ENCODE results near the gene ZNRF1.

- TF ChIP-seq POLR2AphosphoS5 (IDR thresholded peaks at IDR 0.05; ENCODE audit: low read depth, low read length) (no peak), CTCF (IDR thresholded peaks at IDR 0.05; ENCODE audit: control extremely low read depth in 1 of 3, insufficient read depth in 1 of 3, low read depth in 1 of 3, low read length in 3 of 3) (no peak), SIN3A (conservative IDR thresholded peaks at IDR 0.05 in 1 of 2, IDR thresholded peaks at IDR 0.05 in 1 of 2; ENCODE audit: low read depth in 1 of 2, low read length in 2 of 2) (no peak), POLR2A (IDR thresholded peaks at IDR 0.05; ENCODE audit: control extremely low read depth in 1 of 2, low read depth in 2 of 2, low read length in 2 of 2) (no peak), PHF8 (conservative IDR thresholded peaks at IDR 0.05; ENCODE audit: low read depth, low read length) (no peak), SRF (IDR thresholded peaks at IDR 0.05; ENCODE audit: low read depth, low read length) (no peak), RNF2 (IDR thresholded peaks at IDR 0.05; ENCODE audit: borderline replicate concordance, low read depth, low read length, missing control alignments, poor library complexity, severe bottlenecking) (no peak), USF2 (IDR thresholded peaks at IDR 0.05; ENCODE audit: low read length) (no peak), EZH2 (IDR thresholded peaks at IDR 0.05; ENCODE audit: low read depth, low read length, severe bottlenecking) (no peak), HDAC2 (IDR thresholded peaks at IDR 0.05; ENCODE audit: borderline replicate concordance in 1 of 2, low read depth in 2 of 2, low read length in 2 of 2) (no peak), SIX5 (IDR thresholded peaks at IDR 0.05; ENCODE audit: low read depth, low read length) (no peak)
Measured at GRCh38 chr16:75107505-75107904, 108.7 kb downstream of the ZNRF1 start.

All from H1 (cell line).